ENCODE results near the gene PPEF1.

GRCh38 chrX:18769812-18770573, 62.5 kb downstream of the PPEF1 start:
- TF ChIP-seq POLR2A (IDR thresholded peaks at IDR 0.05; ENCODE audit: low read length), result no peak
- TF ChIP-seq GATA1 (IDR thresholded peaks at IDR 0.05; ENCODE audit: low read depth, low read length), result no peak
